Fibroblast of skin of right biceps (primary cell): ENCODE results near the gene HDAC5.
"Not testable (repeated sequence)": the region's sequence is repeated elsewhere in the genome, so short reads cannot be mapped to it uniquely, and the experiment has no call there.

Experiments used
- DNase-seq: peaks from one replicate; pipeline ENCODE4 v3.0.0-alpha.2; 2013

The HDAC5 gene

GRCh38 chr17:44132275-44132821, 8.9 kb upstream of the HDAC5 start:
- DNase-seq, result no peak

GRCh38 chr17:44131372-44131771, 7.9 kb upstream of the HDAC5 start:
- DNase-seq, result not testable (repeated sequence)

DNA sequence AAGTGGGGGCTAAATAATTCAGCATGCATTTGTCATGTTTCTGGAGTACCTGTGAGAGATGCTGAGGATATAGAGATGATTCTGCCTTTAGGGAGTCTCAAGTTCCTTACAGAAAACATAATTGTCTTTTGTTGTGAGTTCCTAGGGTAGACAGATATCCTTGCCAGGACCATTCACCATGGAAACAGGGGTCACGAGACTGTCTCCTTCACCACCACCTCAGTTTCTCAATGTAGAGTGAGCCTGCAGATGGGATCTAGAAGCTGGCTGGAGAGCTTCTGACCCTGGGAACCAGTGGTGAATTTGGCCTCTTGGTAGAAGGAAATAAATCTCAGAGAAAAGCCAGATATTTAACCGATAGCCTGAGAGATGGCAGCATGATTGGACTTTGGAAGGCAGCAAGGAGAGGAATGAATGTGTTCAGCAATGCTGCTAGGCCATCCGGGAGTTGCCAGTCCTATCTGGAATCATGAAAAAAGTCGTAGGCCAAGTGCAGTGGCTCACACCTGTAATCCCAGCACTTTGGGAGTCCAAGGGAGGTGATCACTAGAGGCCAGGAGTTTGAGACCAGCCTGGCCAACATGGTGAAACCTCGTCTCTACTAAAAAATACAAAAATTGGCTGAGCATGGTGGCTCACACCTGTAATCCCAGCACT, 7.4 kb upstream of the HDAC5 start:
- DNase-seq, result no peak

DNA sequence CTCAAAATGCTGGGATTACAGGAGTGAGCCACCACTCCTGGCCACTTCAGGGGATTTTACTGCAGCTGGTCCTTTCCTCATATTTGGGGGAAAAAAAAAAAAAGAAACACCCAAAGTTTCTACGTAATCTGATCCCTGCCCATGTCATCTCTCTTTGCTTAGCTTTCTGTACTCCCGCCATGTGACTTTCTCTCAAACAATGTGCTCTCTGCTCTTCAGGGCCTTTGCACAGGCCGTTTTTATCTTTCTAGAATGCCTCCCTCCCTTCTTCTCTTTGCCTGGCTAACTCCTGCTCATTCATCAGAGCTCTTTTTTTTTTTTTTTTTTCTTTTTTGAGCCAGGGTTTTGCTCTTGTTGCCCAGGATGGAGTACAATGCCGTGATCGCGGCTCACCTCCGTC, 4.9 kb upstream of the HDAC5 start:
- DNase-seq, result no peak

DNA sequence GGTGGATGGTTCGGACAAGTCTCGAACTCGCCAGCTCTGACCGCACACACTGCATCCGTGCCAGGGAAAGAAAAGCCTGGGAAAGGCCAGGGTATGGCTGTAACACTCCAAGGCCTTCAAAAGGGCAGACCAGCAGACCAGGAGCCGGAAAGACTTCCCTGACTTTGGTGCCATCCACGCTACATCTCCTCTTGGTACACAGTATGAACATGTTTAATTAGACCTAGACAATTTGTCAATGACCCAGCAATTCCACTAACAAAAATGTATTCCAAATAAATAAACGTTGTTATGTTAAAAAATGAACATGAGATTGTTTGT, 637 bp upstream of the HDAC5 start:
- DNase-seq, result no peak

DNA sequence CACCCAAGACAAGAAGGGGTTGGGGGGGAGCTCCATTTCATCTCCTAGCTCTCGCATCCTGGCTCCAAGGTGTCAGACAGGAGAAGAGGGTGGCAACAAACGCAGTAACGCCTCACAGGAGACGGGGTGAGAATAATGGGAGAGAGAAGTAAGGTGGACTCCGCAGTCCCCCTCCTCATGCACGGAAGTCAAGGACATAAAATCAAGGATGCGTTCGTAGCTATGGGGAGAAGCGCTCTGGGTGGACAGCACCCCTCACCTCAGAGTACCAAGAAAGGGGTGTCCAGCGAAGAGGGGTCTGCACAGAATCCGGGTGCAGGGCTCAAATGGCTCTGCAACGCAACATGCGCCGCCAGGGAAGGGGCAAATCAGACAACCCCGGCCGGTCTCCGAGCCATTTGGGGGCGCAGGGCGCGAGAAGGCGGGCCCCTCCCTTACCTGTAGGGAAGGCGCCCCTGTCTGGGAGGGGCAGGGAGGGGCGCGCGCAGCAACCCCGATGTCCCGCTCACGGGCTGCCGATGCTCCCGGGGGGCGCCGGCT, 555 bp downstream of the HDAC5 start:
- DNase-seq, result no peak

- no peak for DNase-seq
These were observed 1.2 kb downstream of the HDAC5 start for GRCh38 chr17:44121997-44122815.

DNA sequence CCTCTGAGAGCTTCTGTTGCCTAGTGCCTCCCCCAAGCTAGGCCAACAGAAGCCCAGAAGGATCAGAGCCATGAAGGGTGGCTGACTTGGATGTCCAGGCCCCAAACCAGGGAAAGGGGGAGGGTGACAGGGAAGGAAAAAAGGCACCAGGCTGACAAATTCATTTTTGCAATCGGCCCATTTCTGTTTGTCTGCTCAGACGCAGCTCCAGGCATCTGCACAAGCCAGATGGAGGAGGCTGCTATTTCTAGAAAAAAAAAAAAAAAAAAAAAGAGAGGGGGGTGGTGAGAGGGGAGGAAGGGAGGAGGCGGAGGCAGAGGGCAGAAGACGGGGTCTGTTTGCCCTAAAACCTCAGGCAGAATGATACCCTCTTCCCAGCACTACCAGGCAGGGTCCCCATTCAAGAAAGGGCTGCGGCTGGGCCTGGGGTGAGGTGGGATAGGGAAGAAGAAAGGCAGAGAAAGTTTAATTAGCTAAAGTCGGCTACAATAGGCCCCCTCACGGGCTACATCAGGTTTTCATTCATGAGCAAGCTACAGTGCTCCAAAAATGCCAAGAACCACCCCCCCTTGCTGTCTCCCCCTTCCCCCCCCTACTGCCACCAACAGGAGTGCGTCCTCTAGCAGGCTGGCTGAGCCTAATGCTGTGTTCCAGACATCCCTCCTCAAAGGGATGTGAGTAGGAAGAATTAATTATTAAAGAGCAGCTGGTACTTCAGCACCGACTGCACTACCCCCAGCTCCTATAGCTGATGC, 2.4 kb downstream of the HDAC5 start:
- DNase-seq, result peak; percentile 22

GRCh38 chr17:44120281-44120680, 3.2 kb downstream of the HDAC5 start:
- not testable (repeated sequence) for DNase-seq

- DNase-seq, result no peak
These were observed 3.6 kb downstream of the HDAC5 start for GRCh38 chr17:44119798-44120197.

- DNase-seq, result no peak
These were observed 4.4 kb downstream of the HDAC5 start for GRCh38 chr17:44119062-44119461.

DNA sequence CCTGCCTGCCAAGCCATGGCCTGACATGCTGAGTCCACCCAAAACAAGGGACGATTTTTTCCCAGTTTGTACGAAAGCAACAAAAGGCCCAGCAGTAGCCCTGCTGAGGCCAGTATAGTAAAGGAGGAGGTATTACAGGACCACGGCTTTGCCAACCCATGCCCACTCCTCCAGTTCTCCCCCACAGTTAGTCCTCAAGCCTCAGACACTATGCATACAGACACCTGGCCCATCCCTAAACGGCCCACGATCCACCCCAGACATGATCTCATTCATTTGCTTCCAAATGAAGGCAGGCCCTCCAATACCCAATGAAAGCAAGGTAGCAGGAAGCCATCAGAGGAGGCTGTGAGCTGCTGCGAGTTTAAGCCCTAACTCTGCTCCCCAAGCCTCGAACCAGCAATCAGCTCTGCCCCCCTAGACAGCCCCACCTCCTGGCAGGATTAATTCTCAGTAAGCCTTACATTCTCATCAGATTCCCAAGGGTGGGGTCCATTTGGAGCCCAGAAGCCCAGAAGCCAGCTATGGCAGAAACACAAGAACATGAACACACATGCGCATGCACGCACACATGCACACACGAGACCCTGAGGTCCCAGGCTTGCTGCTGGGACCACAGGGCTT, 4.9 kb downstream of the HDAC5 start:
- no peak for DNase-seq

DNA sequence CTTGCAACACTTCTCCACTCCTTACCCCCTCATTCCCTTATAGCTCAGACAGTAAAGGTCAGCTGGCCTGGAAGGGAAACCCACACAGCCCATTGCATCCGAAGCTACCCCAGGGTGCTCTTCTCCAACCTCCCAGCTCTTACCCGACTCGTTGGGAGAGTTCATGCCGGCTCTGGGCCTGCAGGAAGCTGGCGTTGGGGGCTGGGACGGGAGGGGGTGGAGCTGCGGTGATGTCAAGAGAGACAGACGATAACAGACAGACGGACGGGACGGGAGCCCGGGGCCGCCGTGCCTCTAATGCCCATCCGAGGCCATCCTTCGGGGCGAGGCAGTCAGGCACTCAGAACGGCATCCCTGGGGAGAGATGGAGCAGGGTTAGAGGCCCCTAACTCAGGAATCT, 6.1 kb downstream of the HDAC5 start:
- no peak for DNase-seq

DNA sequence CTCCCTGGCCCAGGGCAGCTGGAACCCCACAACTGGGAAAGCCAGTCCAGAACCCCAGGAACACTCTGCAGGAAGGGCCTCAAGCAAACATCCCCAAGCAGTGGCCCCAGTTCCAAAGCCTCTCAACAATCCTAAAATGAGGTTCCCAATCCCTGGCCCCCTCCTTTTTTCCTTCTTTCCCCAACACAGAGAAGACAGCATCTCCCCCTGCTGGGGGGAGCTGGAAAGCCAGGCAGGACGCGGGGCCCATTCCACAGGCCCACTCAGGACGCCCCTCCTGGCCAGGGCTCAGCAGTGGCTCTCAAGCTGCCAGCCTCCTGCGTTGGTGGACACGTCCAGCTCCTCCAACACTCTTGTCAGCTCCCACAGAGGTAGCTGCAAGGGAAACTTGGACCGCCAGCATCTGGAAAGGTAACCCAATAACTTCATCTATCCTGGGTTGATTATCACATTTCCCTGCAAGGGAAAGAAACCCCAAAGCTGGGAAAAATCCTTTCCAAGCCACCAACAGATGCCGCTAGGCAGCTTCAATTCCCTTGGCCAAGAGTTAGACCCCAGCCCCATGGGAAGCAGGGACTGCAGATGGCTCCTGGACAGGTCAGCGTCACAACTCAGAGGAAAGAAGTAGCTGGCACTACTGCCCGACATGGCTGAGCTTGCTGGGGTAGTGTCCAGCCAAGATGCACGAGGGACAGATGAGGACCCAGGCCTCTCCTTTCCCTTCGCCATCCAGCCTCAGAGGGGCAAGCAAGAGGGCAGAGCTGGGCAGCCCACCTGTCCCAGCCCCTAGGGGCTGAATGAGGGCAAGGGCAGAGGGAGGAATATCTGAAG, 7.6 kb downstream of the HDAC5 start:
- peak; percentile 44 for DNase-seq

- DNase-seq, result no peak
These were observed 9.3 kb downstream of the HDAC5 start for GRCh38 chr17:44113868-44114840.

GRCh38 chr17:44113382-44113781, 10.1 kb downstream of the HDAC5 start:
- no peak for DNase-seq

GRCh38 chr17:44112284-44113280, 10.9 kb downstream of the HDAC5 start:
- no peak for DNase-seq

- no peak for DNase-seq
These were observed 11.7 kb downstream of the HDAC5 start for GRCh38 chr17:44111777-44112176.
